ENCODE results near the gene MREG. TPM values are rescaled to one million over a fixed set of nuclear protein-coding genes. Genes with fewer than 3 reads are reported as not detected.

MREG gene
- total RNA-seq, 2 experiments from 2014 or later: 16.2 to 26.7 TPM

- Mint-ChIP-seq H3K9me3 (ENCODE audit: low read depth) (no peaks in the 10 kb centered on the region), H3K4me3 (no peak overlapping the region), H3K4me1 (no peaks in the 10 kb centered on the region), H3K27me3 (peaks cover 19% of the 10 kb centered on the region), H3K27ac (no peak overlapping the region), H3K36me3 (no peaks in the 10 kb centered on the region)
- DNase-seq: no peak
- CTCF ChIA-PET: no interaction called here
- ATAC-seq: no peak
Measured at GRCh38 chr2:215898363-215898762, 115.0 kb downstream of the MREG start.

GRCh38 chr2:215896921-215897320 is 116.4 kb downstream of the MREG start:
- Mint-ChIP-seq H3K36me3 (no peaks in the 10 kb centered on the region), H3K4me1 (no peaks in the 10 kb centered on the region), H3K4me3 (no peak overlapping the region), H3K9me3 (ENCODE audit: low read depth) (no peaks in the 10 kb centered on the region), H3K27me3 (peaks cover 11% of the 10 kb centered on the region), H3K27ac (no peak overlapping the region)
- CTCF ChIA-PET: no interaction called here
- ATAC-seq (no peak), DNase-seq (no peak)

GRCh38 chr2:215895330-215895729 is 118.0 kb downstream of the MREG start:
- Mint-ChIP-seq H3K4me1 (no peaks in the 10 kb centered on the region), H3K27me3 (peaks cover 11% of the 10 kb centered on the region), H3K4me3 (no peak overlapping the region), H3K9me3 (ENCODE audit: low read depth) (no peaks in the 10 kb centered on the region), H3K36me3 (no peaks in the 10 kb centered on the region), H3K27ac (no peak overlapping the region)
- CTCF ChIA-PET: no interaction called here
- ATAC-seq (no peak), DNase-seq (no peak)

Other genes with a start within 250 kb of the MREG start
- gene PECR, start 68.3 kb upstream of the MREG start, total RNA-seq: 10 to 100 TPM; 21.6 to 31.9 TPM
- 1 to 10 TPM in 1 of 2 experiments, under 1 TPM in 1; 0.75 to 1.1 TPM for gene TMEM169, start 68.4 kb upstream of the MREG start, total RNA-seq
- 100 to 1,000 TPM; 307 to 424 TPM for gene XRCC5, start 95.8 kb upstream of the MREG start, total RNA-seq

Data from activated CD8-positive, alpha-beta memory T cell treated with anti-CD3 and anti-CD28 coated beads, Interleukin-2, amount 10 ng/mL, durations not matched to agents 7 days and 5 days (primary cell).